IPS DF 6.9 (cell line): ENCODE data around the gene FARSB.
"Not testable (repeated sequence)": the region's sequence is repeated elsewhere in the genome, so short reads cannot be mapped to it uniquely, and the experiment has no call there.

Source experiments
- DNase-seq: peaks from one replicate; pipeline ENCODE4 v3.0.0-alpha.2; 2013; ENCODE audit warnings: low read depth, low spot score
- H3K27ac ChIP-seq: one replicate; pipeline ENCODE4 v1.5.1; 2013; ENCODE audit warnings: low read length, control low read depth
- H3K27me3 ChIP-seq: 2 replicates; pipeline ENCODE4 v1.6.1; 2013; ENCODE audit warnings: mild to moderate bottlenecking, low read length; ENCODE audit not compliant: control insufficient read depth, insufficient read depth
- H3K36me3 ChIP-seq: 2 replicates; pipeline ENCODE4 v1.6.1; 2013; ENCODE audit warnings: low read length; ENCODE audit not compliant: control insufficient read depth, insufficient read depth
- H3K4me1 ChIP-seq: 2 replicates; pipeline ENCODE4 v1.6.1; 2013; ENCODE audit warnings: low read length; ENCODE audit not compliant: control insufficient read depth, insufficient read depth
- H3K4me3 ChIP-seq: 2 replicates; pipeline ENCODE4 v1.5.1; 2013; ENCODE audit warnings: mild to moderate bottlenecking, low read length
- H3K9me3 ChIP-seq: 2 replicates; pipeline ENCODE4 v1.6.1; 2013; ENCODE audit warnings: low read length, inconsistent platforms; ENCODE audit not compliant: control insufficient read depth, insufficient read depth
- WGBS: extraction: QIAGEN DNeasy Blood & Tissue Kit; methylation state at CpG from one replicate; pipeline ENCODE4 v1.1.7; 2013; ENCODE audit warnings: mixed read lengths, missing lambda C conversion rate; ENCODE audit not compliant: insufficient read length, insufficient coverage; 5-methylcytosine and 5-hydroxymethylcytosine counted together

The FARSB gene

DNA sequence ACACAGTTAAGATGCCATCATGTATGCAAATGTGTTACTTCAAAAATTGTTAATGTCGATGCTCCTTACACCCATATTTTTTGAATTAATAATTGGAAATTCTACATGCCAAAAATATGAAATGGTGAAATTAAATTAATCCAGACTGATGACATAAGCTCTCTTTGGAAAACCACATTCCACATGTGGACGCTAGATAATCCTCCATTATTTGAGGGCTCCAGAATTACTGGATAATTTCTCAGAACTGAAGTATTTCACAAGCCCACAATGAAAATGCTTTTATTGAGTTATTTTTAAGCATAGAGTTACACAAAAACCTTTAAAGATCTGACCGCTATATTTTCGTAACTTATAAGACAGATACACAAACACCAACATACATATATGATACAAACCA lies 47.8 kb downstream of the FARSB start:
- Histone ChIP-seq H3K27ac (no peak overlapping the region), H3K4me3 (no peak overlapping the region), H3K4me1 (no peaks in the 10 kb centered on the region), H3K36me3 (peaks cover 3% of the 10 kb centered on the region; the same call in 1 of the 2 replicates), H3K27me3 (no peaks in the 10 kb centered on the region), H3K9me3 (no peaks in the 10 kb centered on the region)
- no CpG with 5 or more reads among the region's 4 CpGs for WGBS
- no peak for DNase-seq

DNA sequence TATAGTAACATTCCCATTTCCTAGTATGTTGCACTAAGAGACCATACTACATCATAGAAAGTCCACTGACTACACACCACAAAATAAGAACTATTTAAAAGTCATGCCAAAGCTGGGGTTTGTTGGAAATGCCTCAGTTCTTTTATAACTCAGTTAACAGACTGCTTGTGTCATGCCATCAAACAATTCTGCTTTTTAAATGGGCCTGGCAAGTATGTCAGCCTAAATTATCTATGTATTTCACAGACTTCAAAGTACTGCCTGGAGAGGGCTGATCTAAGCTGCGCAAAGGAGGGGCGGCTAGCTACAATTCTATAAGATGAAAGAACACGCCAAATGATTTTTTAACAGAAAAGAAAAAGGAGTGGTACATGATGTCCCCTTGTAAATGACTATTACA lies 49.6 kb downstream of the FARSB start:
- Histone ChIP-seq H3K9me3 (no peaks in the 10 kb centered on the region), H3K27ac (no peak overlapping the region), H3K36me3 (no peaks in the 10 kb centered on the region; the same call in 1 of the 2 replicates), H3K27me3 (no peaks in the 10 kb centered on the region), H3K4me3 (no peak overlapping the region), H3K4me1 (no peaks in the 10 kb centered on the region)
- DNase-seq = no peak
- no CpG with 5 or more reads among the region's 3 CpGs for WGBS

DNA sequence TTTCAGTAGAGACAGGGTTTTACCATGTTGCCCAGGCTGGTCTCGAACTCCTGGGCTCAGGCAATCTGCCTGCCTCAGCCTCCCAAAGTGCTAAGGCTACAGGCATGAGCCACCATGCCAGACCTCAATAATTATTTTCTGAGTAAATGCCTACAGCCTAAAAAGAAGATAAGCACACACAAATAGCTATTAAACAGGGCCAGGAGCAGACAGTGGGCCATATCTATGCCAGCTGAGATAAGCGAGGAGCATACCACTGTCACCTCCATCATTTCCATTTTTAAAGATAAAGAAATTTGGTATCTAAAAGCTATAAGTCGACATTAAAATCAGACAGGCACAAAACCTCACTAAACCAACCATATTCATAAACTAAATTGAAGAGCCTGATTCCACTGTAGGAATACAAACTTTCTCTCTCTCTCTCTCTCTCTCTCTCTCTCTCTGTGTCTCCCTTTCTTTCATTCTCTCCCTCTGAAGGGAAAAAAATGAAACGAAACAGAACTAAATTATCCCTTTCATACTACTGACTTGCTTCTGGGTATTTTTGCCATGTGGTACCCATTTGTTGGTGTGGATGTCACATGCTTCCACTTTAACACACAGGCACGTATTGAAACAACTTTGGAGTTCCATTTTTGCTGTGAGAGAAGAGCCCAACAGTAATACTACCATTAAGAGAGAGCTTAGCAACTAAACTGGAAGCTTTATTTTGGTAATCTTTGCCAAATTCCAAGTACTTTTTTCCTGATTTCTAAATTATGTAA lies 51.0 kb downstream of the FARSB start:
- no peaks in the 10 kb centered on the region; the same call in 1 of the 2 replicates for H3K36me3 ChIP-seq
- H3K27ac ChIP-seq = no peak overlapping the region
- no CpG with 5 or more reads among the region's 5 CpGs for WGBS

DNA sequence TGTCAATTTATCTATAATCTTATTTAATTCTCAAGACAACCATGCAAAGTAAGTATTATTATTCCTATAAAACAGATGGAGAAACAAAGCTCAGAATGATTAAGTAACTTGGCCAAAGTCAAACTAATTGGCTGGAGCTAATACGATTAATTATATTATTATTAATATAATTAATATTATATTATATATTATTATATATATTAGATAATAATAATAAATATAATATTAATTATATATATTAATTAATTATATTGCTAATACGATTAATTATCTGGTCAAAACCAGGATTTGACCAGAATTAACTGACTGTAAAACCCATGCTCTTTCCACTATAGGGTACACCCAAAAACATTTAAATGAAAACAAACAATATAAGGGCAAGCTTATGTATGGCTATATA lies 52.4 kb downstream of the FARSB start:
- H3K9me3 ChIP-seq = no peaks in the 10 kb centered on the region
- H3K27ac ChIP-seq = no peak overlapping the region
- no peak for DNase-seq
- no CpG with 5 or more reads among the region's 2 CpGs for WGBS
- no peak overlapping the region for H3K4me3 ChIP-seq
- H3K27me3 ChIP-seq = no peaks in the 10 kb centered on the region
- H3K36me3 ChIP-seq = no peaks in the 10 kb centered on the region; the same call in 1 of the 2 replicates
- H3K4me1 ChIP-seq = no peaks in the 10 kb centered on the region

More for the DNA sequence above, 51.0 kb downstream of the FARSB start:
- Histone ChIP-seq H3K27me3 (no peaks in the 10 kb centered on the region), H3K9me3 (no peaks in the 10 kb centered on the region), H3K4me3 (no peak overlapping the region), H3K4me1 (no peaks in the 10 kb centered on the region)
- DNase-seq = no peak

DNA sequence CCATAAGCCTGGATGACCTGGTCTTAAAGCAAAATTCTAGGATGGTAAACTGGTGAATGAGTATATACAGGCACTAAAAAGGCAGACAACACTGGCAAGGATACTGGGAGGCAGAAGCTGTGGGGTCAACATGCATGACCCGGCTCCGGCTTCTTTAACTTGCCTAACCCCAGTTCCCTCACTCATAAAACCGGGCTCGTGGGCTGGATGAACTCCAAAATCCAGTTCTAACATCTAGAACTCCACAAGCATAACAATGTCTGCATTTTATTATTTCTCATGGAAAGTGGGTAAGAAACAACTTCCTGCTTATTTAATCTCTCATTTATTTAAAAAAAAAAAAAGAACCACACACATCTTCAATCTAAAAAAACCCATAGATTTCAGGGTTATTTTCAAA lies 57.3 kb downstream of the FARSB start:
- Histone ChIP-seq H3K9me3 (no peaks in the 10 kb centered on the region), H3K27ac (no peak overlapping the region), H3K4me1 (no peaks in the 10 kb centered on the region), H3K27me3 (no peaks in the 10 kb centered on the region), H3K36me3 (no peaks in the 10 kb centered on the region), H3K4me3 (no peak overlapping the region)
- no peak for DNase-seq
- no CpG with 5 or more reads among the region's 4 CpGs for WGBS

DNA sequence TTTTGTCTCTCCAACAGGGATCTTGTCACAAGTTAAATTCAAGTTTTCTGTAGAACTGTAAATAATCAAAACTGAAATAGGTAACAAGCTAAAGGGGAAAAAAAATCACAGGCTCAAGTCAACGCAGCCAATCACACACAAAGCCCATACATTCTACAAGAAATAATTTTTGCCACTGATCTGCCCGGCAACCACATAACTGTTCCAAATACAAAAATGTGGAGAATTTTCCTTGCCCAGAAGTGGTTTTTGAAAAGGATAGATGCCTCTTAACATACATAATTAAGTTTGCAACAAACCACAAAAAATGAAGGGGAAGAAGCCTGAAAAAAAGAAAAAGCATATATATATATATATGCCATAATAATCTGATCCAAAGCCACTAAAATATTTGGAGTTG lies 60.3 kb downstream of the FARSB start:
- H3K4me3 ChIP-seq = no peak overlapping the region
- no peaks in the 10 kb centered on the region for H3K9me3 ChIP-seq
- H3K36me3 ChIP-seq = no peaks in the 10 kb centered on the region
- DNase-seq = no peak
- WGBS = no CpG with 5 or more reads among the region's 2 CpGs
- no peaks in the 10 kb centered on the region for H3K4me1 ChIP-seq
- H3K27ac ChIP-seq = no peak overlapping the region
- H3K27me3 ChIP-seq = no peaks in the 10 kb centered on the region

DNA sequence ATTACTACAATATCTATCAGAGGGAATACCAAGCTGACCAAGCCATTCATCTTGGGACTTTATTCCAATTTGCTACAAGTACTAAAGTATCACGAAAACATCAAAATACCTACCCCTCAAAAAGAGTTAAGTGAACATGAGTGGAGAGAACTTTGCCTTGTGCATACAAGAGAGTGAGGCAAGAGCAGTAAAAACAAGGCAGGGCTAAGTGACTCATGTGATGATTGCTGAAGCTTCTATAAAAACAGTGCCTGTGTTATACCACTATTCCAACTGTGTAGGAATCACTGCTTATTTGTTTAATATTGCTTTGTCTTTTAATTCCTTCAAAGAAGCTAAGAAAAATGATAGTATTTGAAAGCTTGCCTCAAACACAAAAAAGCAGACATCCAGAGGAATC lies 61.2 kb downstream of the FARSB start:
- Histone ChIP-seq H3K4me1 (no peaks in the 10 kb centered on the region), H3K27ac (no peak overlapping the region), H3K9me3 (no peaks in the 10 kb centered on the region), H3K4me3 (no peak overlapping the region), H3K27me3 (no peaks in the 10 kb centered on the region), H3K36me3 (no peaks in the 10 kb centered on the region)
- no peak for DNase-seq
- no CpG with 5 or more reads among the region's 1 CpG for WGBS

DNA sequence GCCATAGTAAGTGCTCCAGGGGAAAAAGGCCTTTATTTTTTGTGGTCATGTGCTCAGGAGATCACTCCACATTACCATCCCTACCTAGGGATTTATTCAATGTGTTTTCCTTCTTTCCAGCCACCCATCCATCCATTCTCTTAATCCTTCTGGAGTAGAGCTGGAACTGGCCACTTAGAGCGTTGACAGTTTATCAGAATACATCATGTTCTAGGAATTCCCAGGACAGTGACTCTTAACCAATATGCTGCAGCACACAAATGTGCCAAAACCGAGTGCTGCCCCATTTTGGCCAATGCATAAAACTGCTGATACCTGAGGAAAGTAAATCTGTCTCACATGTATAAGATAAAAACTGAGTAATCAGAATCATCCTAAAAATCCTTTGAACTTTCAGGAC lies 63.7 kb downstream of the FARSB start:
- H3K27ac ChIP-seq = no peak overlapping the region
- H3K4me1 ChIP-seq = no peaks in the 10 kb centered on the region
- H3K4me3 ChIP-seq = no peak overlapping the region
- H3K9me3 ChIP-seq = no peaks in the 10 kb centered on the region
- no peaks in the 10 kb centered on the region for H3K36me3 ChIP-seq
- H3K27me3 ChIP-seq = no peaks in the 10 kb centered on the region
- WGBS = no CpG with 5 or more reads among the region's 2 CpGs
- DNase-seq = no peak

DNA sequence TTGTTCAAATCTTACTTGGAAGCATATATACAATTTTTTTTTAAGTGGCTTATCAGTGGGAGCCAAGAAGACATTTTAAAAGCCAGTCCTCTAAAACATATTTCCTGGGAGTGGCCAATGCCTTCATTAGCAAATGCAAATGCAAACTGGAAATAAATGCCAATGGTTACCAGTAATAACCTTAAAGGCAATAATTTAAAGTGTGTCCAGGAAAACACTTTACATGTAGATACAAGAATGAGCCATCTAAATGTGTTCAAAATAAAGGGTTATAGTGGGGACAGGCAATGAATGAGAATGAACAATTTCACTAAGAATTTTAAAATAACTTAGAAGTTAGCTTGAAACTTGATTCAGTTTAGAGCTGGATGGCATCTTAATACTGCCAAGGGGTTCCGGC lies 64.2 kb downstream of the FARSB start:
- Histone ChIP-seq H3K27me3 (no peaks in the 10 kb centered on the region), H3K4me3 (no peak overlapping the region), H3K36me3 (no peaks in the 10 kb centered on the region), H3K27ac (no peak overlapping the region), H3K9me3 (no peaks in the 10 kb centered on the region), H3K4me1 (no peaks in the 10 kb centered on the region)
- WGBS = no CpG with 5 or more reads among the region's 1 CpG
- DNase-seq = no peak

DNA sequence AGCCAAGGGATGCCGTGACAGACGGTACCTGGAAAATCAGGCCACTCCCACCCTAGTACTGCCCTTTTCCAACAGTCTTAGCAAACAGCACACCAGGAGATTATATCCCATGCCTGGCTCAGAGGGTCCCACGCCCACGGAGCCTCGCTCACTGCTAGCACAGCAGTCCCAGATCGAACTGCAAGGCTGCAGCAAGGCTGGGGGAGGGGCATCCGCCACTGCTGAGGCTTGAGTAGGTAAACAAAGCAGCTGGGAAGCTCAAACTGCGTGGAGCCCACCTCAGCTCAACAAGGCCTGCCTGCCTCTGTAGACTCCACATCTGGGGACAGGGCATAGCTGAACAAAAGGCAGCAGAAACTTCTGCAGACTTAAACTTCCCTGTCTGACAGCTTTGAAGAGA lies 71.3 kb downstream of the FARSB start:
- DNase-seq, H3K27ac ChIP-seq, H3K4me1 ChIP-seq, H3K4me3 ChIP-seq, H3K27me3 ChIP-seq, H3K36me3 ChIP-seq, H3K9me3 ChIP-seq: not testable (repeated sequence)
- no CpG with 5 or more reads among the region's 8 CpGs for WGBS

DNA sequence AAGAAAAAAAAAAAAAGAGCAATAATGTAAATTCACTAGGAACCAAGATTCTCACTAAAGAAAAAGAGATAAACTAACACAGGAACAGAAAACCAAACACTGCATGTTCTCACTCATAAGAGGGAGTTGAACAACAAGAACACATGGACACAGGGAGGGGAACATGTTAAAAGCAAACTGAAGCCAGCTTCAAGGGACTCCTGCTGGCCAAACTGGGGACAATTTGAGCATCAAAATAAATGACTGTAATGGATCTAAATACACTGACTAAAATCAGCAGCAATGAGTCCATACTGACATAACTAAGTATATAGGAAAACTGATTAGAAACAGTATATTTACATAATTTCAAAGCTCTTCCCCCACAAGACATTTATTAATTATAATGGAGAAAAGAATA lies 73.0 kb downstream of the FARSB start:
- Histone ChIP-seq H3K4me1 (no peaks in the 10 kb centered on the region), H3K27me3 (no peaks in the 10 kb centered on the region), H3K36me3 (no peaks in the 10 kb centered on the region), H3K9me3 (no peaks in the 10 kb centered on the region), H3K4me3 (no peak overlapping the region), H3K27ac (no peak overlapping the region)
- DNase-seq = no peak
